GM23338 (cell line): Measurements from ENCODE around the gene APBA2. TPM values are rescaled to one million over a fixed set of nuclear protein-coding genes. Genes with fewer than 3 reads are reported as not detected.

Experiments
- ATAC-seq: fragments of 200-7000 bp; cut with Tn5 transposase; 3 replicates; pipeline ENCODE4 v1.9.1; 2020
- DNase-seq: peaks from one replicate; pipeline ENCODE4 v3.0.0-alpha.2; 2015; ENCODE audit warnings: low spot score
- H2AFZ ChIP-seq: fragments of 200-600 bp; sonication (generic); 2 replicates; pipeline ENCODE4 v1.8.0; 2016; ENCODE audit warnings: antibody characterized with exemption, mild to moderate bottlenecking, moderate library complexity
- H3F3A ChIP-seq: fragments of 200-600 bp; sonication (generic); replicated peaks from 2 replicates; pipeline ENCODE4 v1.8.0; 2017; ENCODE audit warnings: antibody characterized with exemption, mixed run types, low read depth
- H3K27ac ChIP-seq: fragments of 200-600 bp; sonication (generic); 2 replicates; pipeline ENCODE4 v1.6.1; 2016; ENCODE audit warnings: low read depth
- H3K27me3 ChIP-seq: fragments of 200-600 bp; sonication (generic); 2 replicates; pipeline ENCODE4 v1.8.0; 2016; ENCODE audit warnings: mild to moderate bottlenecking, mixed run types, moderate library complexity; ENCODE audit not compliant: insufficient read depth
- H3K36me3 ChIP-seq: fragments of 200-600 bp; sonication (generic); 2 replicates; pipeline ENCODE4 v1.8.0; 2016; ENCODE audit warnings: mild to moderate bottlenecking; ENCODE audit not compliant: insufficient read depth
- H3K4me1 ChIP-seq: fragments of 200-600 bp; sonication (generic); 2 replicates; pipeline ENCODE4 v1.8.0; 2016; ENCODE audit warnings: mild to moderate bottlenecking, moderate library complexity; ENCODE audit not compliant: insufficient read depth
- H3K4me2 ChIP-seq: fragments of 200-600 bp; sonication (generic); 2 replicates; pipeline ENCODE4 v1.7.1; 2017; ENCODE audit warnings: mixed run types
- H3K4me3 ChIP-seq: fragments of 200-600 bp; sonication (generic); 2 replicates; pipeline ENCODE4 v1.6.1; 2016; ENCODE audit warnings: mixed run types
- H3K79me2 ChIP-seq: fragments of 200-600 bp; sonication (generic); replicated peaks from 2 replicates; pipeline ENCODE4 v1.8.0; 2017; ENCODE audit warnings: mild to moderate bottlenecking; ENCODE audit not compliant: insufficient read depth
- H3K9me2 ChIP-seq: fragments of 200-600 bp; sonication (generic); 2 replicates; pipeline ENCODE4 v1.8.0; 2017; ENCODE audit not compliant: insufficient read depth
- H4K20me1 ChIP-seq: fragments of 200-600 bp; sonication (generic); replicated peaks from 2 replicates; pipeline ENCODE4 v1.8.0; 2017; ENCODE audit warnings: mild to moderate bottlenecking; ENCODE audit not compliant: insufficient read depth
- H3K27ac Mint-ChIP-seq: 2 replicates; pipeline ENCODE4 v1.8.0; 2020; ENCODE audit warnings: inconsistent platforms, mild to moderate bottlenecking, moderate library complexity, mixed read lengths
- H3K27me3 Mint-ChIP-seq: 3 replicates; pipeline ENCODE4 v1.8.0; 2022; ENCODE audit warnings: low read depth, mild to moderate bottlenecking, moderate library complexity, mixed read lengths, inconsistent platforms; ENCODE audit not compliant: insufficient read depth, poor library complexity
- H3K36me3 Mint-ChIP-seq: 3 replicates; pipeline ENCODE4 v1.8.0; 2021; ENCODE audit warnings: low read depth, mild to moderate bottlenecking, inconsistent platforms, moderate library complexity, mixed read lengths
- H3K4me1 Mint-ChIP-seq: 3 replicates; pipeline ENCODE4 v1.8.0; 2020; ENCODE audit warnings: mild to moderate bottlenecking, inconsistent platforms, mixed read lengths
- H3K4me3 Mint-ChIP-seq: 3 replicates; pipeline ENCODE4 v1.8.0; 2021; ENCODE audit warnings: moderate library complexity, mild to moderate bottlenecking, inconsistent platforms, mixed read lengths
- H3K9me3 Mint-ChIP-seq: 3 replicates; pipeline ENCODE4 v1.8.0; 2020; ENCODE audit warnings: moderate library complexity, mild to moderate bottlenecking, inconsistent platforms, mixed read lengths
- CREB1 ChIP-seq: fragments of 250-450 bp; sonication (Bioruptor Pico); IDR thresholded peaks from 2 replicates; pipeline ENCODE4 v1.5.0; 2020; ENCODE audit warnings: low read depth, mild to moderate bottlenecking, moderate library complexity
- CTCF ChIP-seq, 2 experiments: fragments of 200-600 bp in 1 of 2; sonication (generic) in 1 of 2; conservative IDR thresholded peaks; 2 replicates each; pipeline versions ENCODE4 v1.5.1 to v1.6.1; 2016 to 2017; ENCODE audit warnings: antibody characterized with exemption in 2 of 2, low read depth in 2 of 2, mild to moderate bottlenecking in 2 of 2, moderate library complexity in 1 of 2
- EZH2 ChIP-seq: fragments of 200-600 bp; sonication (generic); IDR thresholded peaks from one replicate; pipeline ENCODE4 v1.8.0; 2017; ENCODE audit warnings: antibody characterized with exemption, mild to moderate bottlenecking, low read depth; ENCODE audit not compliant: unreplicated experiment
- EZH2phosphoT487 ChIP-seq: fragments of 200-600 bp; sonication (generic); IDR thresholded peaks from one replicate; pipeline ENCODE4 v1.8.1; 2018; ENCODE audit warnings: antibody characterized with exemption; ENCODE audit not compliant: unreplicated experiment
- JUNB ChIP-seq: IDR thresholded peaks from one replicate; pipeline ENCODE4 v1.6.1; 2016; ENCODE audit warnings: antibody characterized with exemption; ENCODE audit not compliant: unreplicated experiment
- POLR2AphosphoS5 ChIP-seq: IDR thresholded peaks from 2 replicates; pipeline ENCODE4 v1.6.1; 2016; ENCODE audit warnings: antibody characterized with exemption, low read depth
- REST ChIP-seq: IDR thresholded peaks from one replicate; pipeline ENCODE4 v1.6.1; 2018; ENCODE audit warnings: antibody characterized with exemption; ENCODE audit not compliant: unreplicated experiment
- STAT1 ChIP-seq: IDR thresholded peaks from one replicate; pipeline ENCODE4 v1.6.1; 2016; ENCODE audit warnings: antibody characterized with exemption; ENCODE audit not compliant: unreplicated experiment
- ZNF331 ChIP-seq: fragments of 250-450 bp; sonication (Bioruptor Pico); IDR thresholded peaks from 2 replicates; pipeline ENCODE4 v1.5.0; 2020; ENCODE audit warnings: low read depth, mild to moderate bottlenecking, moderate library complexity
- ZNF462 ChIP-seq: fragments of 250-450 bp; sonication (Bioruptor Pico); IDR thresholded peaks from 2 replicates; pipeline ENCODE4 v1.5.0; 2020; ENCODE audit warnings: mild to moderate bottlenecking, moderate library complexity
- polyA plus RNA-seq: library from polyadenylated mRNA; unstranded; fragments of >200 nt; fragmentation: Nextera tagmentation; extraction: Ambion mirVana; gene quantifications from 2 replicates; pipeline ENCODE4 v1.2.1, GENCODE V29; 2016
- total RNA-seq: library from RNA; depleted of rRNA; stranded (reverse); fragments of >200 nt; shearing (Covaris generic); gene quantifications from 2 replicates; pipeline ENCODE4 v1.2.3, GENCODE V29; 2014

APBA2 gene
- total and polyA plus RNA-seq, 2 experiments from 2014 or later = 5.9 to 24.7 TPM

- no peak for TF ChIP-seq REST
- no peak for TF ChIP-seq ZNF331
- no peak for TF ChIP-seq CREB1 (CRISPR knock-in tag)
- TF ChIP-seq ZNF462 (CRISPR knock-in tag) = no peak
- no peak for TF ChIP-seq JUNB
- no peak for TF ChIP-seq EZH2phosphoT487
- no peak for TF ChIP-seq EZH2
- TF ChIP-seq STAT1 = no peak
- TF ChIP-seq CTCF (conservative IDR thresholded peaks at IDR 0.05; ENCODE audit: low read depth in 2 of 2) = no peak
- no peak for TF ChIP-seq POLR2AphosphoS5
- Mint-ChIP-seq H3K4me1 (peaks cover 12% of the 10 kb centered on the region), H3K36me3 (peaks cover 2% of the 10 kb centered on the region; the same call in 1 of the 3 replicates), H3K27me3 (peaks cover 8% of the 10 kb centered on the region), H3K27ac (no peak overlapping the region), H3K9me3 (no peaks in the 10 kb centered on the region), H3K4me3 (no peak overlapping the region)
- no peaks in the 10 kb centered on the region for H3K36me3 ChIP-seq
- no peaks in the 10 kb centered on the region; the same call in 1 of the 2 replicates for H3K4me1 ChIP-seq
- H2AFZ ChIP-seq = no peak overlapping the region
- H3K27ac ChIP-seq = no peak overlapping the region
- H3K79me2 ChIP-seq = no peaks in the 10 kb centered on the region
- ATAC-seq = no peak
- no peak overlapping the region for H3K4me3 ChIP-seq
- DNase-seq = no peak
- H3F3A ChIP-seq = 0 out of 2 replicates have a peak, but pooled peaks cover 4% of the 10 kb centered on the region
- no peak overlapping the region for H3K4me2 ChIP-seq
- H3K27me3 ChIP-seq = no peaks in the 10 kb centered on the region
- H4K20me1 ChIP-seq = no peaks in the 10 kb centered on the region
- no peaks in the 10 kb centered on the region for H3K9me2 ChIP-seq
Measured at GRCh38 chr15:29107291-29107890, 221.6 kb downstream of the APBA2 start.
